Mammary epithelial cell (primary cell): ENCODE data around the gene PUDP.

Experiments
- EZH2 ChIP-seq: IDR thresholded peaks from 2 replicates; pipeline ENCODE4 v1.6.1; 2012; ENCODE audit warnings: low read length, inconsistent platforms, borderline replicate concordance
- TF ChIP-seq, protein P1 (sequence below), 2 donors: IDR thresholded peaks in 1 of 2; conservative IDR thresholded peaks in 1 of 2; 2 replicates each; pipeline ENCODE4 v1.5.1; 2011 to 2012; ENCODE audit warnings: inconsistent platforms in 2 of 2, low read length in 2 of 2, mild to moderate bottlenecking in 2 of 2, control low read depth in 1 of 2, low read depth in 1 of 2; ENCODE audit not compliant: insufficient read depth in 1 of 2; ENCODE audit errors: extremely low read depth in 1 of 2

DNA sequence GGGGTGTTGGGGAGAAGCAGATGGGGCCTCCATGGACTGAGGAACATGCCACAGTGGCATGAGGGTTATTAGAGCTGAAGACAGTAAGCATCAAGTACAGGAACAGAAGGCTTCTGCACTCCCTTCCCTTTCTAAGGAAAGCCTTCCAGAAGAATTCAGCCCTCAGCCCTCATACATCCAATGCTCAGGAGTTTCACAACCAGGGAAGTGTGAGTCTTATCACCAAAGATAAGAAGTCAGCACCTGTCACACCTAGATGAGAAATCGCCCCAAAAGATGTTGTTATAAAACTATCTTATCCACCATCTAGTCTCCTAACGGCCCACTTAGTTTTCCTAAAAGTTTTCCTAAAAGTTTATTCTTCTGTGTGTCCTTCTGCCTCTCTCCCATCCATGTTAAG lies 78.4 kb downstream of the PUDP start:
- TF ChIP-seq, protein P1, sequence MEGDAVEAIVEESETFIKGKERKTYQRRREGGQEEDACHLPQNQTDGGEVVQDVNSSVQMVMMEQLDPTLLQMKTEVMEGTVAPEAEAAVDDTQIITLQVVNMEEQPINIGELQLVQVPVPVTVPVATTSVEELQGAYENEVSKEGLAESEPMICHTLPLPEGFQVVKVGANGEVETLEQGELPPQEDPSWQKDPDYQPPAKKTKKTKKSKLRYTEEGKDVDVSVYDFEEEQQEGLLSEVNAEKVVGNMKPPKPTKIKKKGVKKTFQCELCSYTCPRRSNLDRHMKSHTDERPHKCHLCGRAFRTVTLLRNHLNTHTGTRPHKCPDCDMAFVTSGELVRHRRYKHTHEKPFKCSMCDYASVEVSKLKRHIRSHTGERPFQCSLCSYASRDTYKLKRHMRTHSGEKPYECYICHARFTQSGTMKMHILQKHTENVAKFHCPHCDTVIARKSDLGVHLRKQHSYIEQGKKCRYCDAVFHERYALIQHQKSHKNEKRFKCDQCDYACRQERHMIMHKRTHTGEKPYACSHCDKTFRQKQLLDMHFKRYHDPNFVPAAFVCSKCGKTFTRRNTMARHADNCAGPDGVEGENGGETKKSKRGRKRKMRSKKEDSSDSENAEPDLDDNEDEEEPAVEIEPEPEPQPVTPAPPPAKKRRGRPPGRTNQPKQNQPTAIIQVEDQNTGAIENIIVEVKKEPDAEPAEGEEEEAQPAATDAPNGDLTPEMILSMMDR (conservative IDR thresholded peaks at IDR 0.05 in 1 of 2, IDR thresholded peaks at IDR 0.05 in 1 of 2; ENCODE audit: extremely low read depth in 1 of 2, insufficient read depth in 1 of 2, low read depth in 1 of 2, low read length in 2 of 2), result no peak
- no peak for TF ChIP-seq EZH2
